HG03280 (cell line): Measurements from ENCODE around the gene SLC5A5.
"Not testable (repeated sequence)": the region's sequence is repeated elsewhere in the genome, so short reads cannot be mapped to it uniquely, and the experiment has no call there.

Source experiments
- ATAC-seq: cut with Tn5 transposase; IDR thresholded peaks from one replicate; pipeline ENCODE4 v1.9.1; 2021; ENCODE audit warnings: mild to moderate bottlenecking, moderate library complexity; ENCODE audit not compliant: unreplicated experiment

The SLC5A5 gene

DNA sequence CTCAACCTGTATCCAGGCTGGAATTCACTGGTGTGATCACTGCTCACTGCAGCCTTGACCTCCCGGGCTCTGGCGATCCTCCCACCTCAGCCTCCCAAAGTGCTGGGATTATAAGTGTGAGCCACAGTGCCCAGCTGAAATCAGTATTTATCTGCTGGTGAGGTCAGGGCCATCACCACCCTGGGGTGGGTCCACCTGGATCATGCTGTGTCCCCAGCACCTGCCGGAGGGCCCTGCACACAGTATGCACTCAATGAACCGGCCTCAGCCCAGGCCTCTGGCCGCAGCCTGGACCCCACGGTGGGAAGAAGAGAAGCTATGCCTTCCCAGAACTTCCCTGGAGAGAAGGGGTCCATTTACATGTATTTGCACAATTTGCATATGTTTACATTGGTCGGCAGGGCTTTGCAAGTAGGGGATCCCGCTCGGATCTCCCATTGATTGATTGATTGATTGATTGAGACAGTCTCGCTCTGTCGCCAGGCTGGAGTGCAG is 2.6 kb upstream of the SLC5A5 start:
- ATAC-seq, result no peak

DNA sequence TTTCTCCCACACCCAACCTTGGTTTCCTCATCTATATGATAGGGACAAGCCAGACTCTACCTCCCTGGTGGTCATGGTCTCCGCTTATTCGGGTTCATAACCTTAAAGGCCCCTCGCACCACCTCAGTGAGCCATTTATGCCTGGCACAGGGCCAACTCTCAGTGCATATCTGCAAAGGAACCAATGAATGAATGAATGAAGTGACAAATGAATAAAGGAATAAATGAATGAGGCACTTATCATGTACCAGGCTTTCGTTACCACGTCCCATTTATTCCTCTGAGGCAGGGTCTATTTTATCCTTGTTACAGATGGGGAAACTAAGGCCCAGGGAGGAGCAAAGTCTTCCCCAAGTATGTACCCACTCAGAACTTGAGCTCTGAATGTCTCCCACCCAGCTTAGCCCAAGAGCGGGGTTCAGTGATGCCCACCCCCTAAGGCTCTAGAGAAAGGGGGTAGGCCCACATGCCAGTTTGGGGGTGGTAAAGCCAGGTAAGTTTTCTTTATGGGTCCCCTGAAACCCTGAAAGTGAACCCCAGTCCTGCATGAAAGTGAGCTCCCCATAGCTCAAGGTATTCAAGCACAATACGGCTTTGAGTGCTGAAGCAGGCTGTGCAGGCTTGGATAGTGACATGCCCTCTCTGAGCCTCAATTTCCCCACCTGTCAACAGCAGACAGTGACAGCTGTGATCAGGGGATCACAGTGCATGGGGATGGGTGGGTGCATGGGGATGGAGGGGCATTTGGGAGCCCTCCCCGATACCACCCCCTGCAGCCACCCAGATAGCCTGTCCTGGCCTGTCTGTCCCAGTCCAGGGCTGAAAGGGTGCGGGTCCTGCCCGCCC is 490 bp upstream of the SLC5A5 start:
- ATAC-seq, result no peak

DNA sequence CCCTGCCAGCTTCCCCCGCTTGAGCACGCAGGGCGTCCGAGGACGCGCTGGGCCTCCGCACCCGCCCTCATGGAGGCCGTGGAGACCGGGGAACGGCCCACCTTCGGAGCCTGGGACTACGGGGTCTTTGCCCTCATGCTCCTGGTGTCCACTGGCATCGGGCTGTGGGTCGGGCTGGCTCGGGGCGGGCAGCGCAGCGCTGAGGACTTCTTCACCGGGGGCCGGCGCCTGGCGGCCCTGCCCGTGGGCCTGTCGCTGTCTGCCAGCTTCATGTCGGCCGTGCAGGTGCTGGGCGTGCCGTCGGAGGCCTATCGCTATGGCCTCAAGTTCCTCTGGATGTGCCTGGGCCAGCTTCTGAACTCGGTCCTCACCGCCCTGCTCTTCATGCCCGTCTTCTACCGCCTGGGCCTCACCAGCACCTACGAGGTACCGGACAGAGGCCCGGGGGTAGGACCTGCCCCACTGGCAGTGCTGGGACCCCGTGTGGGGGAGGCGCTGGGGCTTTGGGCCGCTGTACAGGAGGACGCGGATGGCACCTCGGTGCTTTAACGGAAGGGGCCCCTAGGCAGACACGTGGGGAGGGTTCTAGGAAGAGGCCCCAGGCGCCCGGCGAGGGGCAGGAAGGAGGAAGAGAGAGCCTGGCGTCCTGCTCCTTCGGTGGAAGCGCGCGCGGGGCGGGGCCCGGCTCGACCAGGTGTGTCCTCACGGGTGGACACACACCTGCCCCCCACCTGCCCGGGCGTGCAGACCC is 681 bp downstream of the SLC5A5 start:
- no peak for ATAC-seq

DNA sequence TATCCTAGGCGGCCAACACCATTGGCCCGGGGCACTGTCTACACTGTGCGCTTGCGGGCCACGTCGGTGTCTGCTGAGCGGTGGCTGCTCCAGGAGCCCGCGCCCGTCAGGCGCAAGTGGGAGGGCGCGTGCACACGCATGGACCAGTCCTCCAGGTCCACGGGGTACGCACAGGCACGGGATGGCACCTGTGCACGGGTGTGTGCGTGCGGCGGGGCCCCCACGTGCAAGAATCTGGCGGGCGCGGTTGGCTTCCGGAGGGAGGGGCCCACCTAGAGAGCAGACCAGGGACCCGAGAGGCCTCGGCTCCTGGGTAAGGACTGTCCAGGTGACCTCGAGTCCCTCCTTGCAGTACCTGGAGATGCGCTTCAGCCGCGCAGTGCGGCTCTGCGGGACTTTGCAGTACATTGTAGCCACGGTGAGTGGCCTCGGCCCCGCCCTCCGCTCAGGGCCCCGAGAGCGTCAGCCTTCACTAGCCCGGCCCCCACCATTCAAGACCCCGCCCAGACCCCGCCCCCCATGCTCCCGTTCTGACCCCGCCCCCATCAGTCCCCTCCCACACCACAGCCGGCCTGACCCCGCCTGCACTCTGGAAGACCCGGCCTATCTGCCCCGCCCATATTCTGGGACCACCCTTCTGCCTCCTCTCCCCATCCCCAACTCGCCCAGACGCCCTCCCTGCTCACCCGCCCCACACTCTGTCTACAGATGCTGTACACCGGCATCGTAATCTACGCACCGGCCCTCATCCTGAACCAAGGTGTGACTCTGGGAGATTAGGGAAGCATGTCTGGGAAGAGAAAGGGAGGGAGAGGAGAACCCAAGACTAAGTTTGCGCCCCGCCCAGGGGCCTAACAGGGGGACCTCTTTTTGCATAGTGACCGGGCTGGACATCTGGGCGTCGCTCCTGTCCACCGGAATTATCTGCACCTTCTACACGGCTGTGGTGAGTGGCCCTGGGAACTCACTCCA is 2.3 kb downstream of the SLC5A5 start:
- peak; percentile 41 for ATAC-seq

DNA sequence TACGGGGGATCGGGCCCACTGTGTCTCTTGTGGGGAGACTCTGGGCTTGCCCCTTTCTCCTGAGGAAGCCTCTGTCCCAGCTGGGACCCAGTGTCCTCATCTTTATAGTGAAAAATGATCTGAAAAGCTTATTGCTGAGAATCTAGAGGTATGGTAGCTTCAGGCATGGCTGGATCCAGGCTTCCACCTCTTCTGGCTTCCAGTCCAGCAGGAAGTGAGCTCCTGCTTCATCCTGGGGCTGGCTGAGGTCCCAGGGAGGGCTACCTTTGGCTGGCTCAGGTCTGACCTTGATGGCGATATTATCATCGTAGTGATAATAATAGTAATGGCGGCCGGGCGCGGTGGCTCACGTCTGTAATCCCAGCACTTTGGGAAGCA is 3.0 kb downstream of the SLC5A5 start:
- ATAC-seq, result no peak

DNA sequence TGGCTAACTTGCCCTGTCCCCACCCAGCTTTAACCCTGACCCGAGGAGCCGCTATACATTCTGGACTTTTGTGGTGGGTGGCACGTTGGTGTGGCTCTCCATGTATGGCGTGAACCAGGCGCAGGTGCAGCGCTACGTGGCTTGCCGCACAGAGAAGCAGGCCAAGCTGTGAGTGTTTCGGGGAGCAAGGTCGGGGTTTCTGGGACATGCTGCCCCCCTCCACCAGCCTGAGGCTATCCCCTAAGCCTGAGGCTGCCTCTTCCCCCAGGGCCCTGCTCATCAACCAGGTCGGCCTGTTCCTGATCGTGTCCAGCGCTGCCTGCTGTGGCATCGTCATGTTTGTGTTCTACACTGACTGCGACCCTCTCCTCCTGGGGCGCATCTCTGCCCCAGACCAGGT is 6.0 kb downstream of the SLC5A5 start:
- no peak for ATAC-seq

DNA sequence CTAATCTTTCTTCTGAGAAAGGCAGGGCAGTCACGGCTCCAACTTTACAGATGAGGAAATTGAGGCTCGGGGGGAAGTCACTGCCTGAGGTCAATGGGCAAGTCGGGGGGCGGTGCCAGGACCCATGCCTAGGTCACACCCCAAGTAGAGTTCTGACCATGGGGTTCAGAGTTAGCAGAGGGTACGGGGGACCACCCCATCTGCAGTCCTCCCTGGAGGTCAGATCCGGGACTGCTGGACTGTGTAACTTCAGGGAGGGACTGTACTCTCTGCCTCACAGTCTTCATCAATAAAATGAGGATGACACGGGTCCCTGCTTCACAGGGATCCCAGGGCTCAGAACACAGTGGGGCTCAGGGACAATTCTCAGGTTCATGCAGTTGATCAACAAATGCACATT is 7.7 kb downstream of the SLC5A5 start:
- ATAC-seq, result no peak

DNA sequence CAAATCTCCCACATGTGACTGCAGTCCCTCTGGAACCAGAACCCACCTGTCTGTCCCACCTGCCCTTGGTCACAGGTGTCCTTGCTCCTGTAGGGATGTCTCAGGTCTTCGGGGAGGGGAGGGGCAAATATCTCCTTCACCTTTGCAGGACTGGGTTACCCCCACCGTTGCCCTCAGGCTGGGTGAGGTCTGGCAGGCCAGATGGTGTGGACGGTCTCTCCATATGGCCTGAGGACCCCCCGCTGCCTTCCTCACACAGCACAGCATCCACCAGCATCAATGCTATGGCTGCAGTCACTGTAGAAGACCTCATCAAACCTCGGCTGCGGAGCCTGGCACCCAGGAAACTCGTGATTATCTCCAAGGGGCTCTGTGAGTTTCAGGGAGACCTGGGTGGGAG is 10.0 kb downstream of the SLC5A5 start:
- no peak for ATAC-seq

DNA sequence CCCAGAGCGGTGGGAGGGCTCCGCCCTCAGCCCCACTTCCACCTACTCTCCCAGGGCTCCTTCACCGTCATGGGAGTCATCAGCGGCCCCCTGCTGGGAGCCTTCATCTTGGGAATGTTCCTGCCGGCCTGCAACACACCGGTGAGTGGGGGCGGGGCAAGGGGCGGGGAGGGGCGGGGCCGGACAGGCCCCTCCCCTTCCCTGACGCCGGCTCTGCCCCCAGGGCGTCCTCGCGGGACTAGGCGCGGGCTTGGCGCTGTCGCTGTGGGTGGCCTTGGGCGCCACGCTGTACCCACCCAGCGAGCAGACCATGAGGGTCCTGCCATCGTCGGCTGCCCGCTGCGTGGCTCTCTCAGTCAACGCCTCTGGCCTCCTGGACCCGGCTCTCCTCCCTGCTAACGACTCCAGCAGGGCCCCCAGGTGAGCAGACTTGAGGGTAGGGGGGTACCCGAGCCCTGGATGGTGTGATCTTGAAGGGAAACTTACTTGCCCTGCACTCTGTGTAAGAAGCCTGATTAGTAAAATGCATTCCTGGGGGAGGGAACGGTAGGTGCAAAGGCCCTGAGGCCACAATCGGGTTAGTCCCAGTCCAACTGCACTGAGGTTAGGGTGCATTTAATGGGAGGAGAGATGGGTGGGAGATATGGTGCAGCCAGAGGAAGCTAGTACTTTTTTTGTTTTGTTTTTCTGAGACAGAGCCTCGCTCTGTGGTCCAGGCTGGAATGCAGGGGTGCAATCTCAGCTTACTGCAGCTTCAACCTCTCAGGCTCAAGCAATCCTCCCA is 12.1 kb downstream of the SLC5A5 start:
- no peak for ATAC-seq

DNA sequence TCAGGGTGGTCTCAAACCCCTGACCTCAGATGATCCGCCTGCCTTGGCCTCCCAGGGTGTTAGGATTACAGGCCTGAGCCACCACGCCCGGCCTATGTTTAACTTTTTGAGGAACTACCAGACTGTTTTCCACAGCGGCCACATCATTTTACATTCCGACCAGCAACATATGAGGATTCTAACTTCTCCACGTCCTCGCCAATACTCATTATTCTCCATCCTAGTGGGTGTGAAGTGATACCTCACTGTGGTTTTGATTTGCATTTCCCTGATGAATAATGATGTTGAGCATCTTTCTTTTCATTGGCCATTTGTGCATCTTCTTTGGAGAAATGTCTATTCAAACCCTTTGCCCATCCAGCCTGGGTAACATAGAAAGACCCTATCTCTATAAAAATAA is 14.8 kb downstream of the SLC5A5 start:
- ATAC-seq, result no peak

DNA sequence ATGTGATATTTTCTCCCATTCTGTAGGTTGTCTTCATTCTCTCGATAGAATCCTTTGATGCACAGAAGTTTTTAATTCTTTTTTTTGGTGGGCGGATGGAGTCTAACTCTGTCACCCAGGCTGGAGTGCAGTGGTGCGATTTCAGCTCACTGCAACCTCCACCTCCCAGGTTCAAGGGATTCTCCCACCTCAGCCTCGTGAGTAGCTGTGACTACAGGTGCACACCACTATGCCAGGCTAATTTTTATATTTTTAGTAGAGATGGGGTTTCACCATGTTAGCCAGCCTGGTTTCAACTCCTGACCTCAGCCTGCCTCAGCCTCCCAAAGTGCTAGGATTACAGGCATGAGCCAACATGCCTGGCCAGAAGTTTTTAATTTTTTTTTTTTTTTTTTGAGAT is 15.5 kb downstream of the SLC5A5 start:
- ATAC-seq, result not testable (repeated sequence)

DNA sequence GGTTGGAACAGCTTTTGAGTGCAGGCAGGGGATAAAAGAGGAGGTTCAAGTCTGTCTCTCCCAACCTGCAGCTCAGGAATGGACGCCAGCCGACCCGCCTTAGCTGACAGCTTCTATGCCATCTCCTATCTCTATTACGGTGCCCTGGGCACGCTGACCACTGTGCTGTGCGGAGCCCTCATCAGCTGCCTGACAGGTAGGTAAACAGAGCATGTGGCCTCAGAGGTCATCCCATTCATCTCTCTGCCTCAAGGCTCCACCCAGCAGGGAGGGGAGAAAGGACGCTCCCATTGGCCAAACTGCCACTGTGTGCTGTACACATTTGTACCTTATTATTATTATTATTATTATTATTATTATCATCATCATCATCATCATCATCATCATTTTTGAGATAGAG is 16.5 kb downstream of the SLC5A5 start:
- no peak for ATAC-seq

DNA sequence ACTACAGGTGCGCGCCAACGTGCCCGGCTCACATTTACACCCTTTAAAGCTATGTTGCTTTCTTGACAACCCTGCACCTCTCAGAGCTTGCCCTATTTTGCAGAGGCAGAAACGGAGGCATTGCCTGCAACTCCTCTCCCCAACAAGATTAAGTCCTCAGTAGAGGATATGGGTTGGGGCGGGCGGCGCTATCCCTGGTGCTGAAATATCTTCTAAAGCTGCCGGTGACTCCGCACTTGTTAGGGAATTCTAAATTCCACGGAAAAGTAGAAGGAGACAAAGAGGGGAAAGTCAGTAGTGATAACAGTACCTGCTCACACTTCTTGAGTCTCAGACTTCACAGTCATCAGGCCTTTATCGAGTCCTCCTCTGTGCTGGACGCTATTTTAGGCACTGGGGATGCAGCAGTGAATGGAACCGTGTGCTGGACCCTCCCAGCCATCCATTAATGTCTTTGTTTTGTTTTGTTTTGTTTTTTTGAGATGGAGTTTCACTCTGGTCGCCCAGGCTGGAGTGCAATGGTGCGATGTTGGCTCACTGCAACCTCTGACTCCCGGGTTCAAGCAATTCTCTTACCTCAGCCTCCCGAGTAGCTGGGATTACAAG is 18.0 kb downstream of the SLC5A5 start:
- no peak for ATAC-seq

DNA sequence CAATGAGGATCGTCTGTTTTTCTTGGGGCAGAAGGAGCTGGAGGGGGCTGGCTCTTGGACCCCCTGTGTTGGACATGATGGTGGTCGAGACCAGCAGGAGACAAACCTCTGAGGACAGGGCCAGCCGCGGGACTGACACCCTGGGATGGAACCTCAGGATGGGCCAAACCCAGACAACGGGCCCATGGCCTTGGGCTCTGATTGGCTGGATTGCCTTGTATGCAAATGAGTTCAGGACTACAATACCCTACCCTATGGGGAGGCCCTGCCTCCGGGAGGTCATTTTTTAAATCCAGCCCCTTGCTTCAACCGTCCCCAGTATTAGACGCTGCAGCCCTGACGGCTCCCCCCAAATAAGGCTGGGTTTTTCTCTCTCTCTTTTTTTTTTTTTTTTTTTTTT is 22.0 kb downstream of the SLC5A5 start:
- ATAC-seq, result no peak

DNA sequence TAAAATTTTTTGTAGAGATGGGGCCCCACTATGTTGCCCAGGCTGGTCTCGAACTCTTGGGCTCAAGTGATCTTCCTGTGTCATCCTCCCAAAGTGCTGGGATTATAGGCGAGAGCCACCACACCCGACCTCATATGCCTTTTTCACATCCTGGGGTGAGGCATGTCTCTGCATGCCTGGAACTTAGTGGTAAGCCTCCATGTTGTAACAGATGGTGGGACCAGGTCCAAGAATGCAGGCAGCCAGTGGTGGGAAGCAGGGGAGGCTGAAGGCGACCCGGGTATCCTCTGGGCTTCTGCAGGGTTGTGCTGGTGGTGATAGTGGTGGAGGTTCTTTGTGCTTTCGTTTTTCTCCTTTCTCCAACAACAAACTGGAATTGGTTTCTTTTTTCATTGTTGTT is 31.0 kb downstream of the SLC5A5 start:
- ATAC-seq, result no peak

DNA sequence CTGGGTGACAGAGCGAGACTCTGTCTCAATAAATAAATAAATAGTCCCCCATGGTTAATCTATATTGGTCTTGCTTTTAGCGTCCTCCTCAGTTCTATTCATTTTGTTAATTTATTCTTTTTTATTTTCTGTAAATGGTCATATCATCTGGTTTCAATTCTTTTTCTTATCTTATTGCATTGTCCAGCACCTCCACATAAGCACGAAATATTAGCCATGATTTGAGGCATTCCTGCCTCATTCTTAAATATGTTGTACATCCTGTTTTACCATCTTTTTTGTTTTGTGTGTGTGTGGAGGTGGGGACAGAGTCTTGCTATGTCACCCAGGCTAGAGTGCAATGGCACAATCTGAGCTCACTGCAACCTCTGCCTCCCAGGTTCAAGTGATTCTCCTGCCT is 36.5 kb downstream of the SLC5A5 start:
- no peak for ATAC-seq

DNA sequence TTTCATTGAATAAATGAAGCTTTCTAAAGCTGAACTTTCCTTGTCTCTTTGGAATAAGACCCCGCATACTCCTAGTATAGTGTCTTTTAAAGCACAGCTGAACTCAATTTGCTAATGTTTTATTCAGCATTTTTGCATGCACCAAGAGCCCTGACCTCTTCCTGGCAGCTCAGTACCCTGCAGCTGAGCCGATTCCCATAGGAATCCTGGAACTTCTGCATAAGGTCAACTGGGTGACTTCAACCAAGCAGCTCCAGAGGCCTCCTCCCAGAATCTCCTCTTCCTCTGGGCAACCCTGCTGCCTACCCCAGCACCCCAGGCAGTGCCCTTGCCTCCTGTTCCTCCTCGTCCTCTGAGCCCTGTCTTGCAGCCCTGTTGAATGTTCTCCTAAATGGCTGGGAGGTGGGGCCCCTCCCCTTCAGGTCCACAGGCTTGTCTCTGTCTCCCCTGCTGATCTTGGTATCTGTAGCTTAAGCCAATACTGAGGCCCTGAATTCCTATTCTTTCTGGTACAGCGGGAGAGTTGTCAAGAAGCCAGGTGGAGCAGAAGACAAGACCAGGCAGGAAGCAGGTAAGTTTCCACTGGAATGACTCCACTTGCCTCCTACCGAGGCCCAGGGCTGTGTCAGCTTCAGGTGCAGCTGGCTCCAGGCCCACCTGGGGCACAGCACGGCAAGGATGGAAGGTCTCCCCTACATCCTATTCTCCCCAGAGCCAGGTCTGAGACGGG is 37.4 kb downstream of the SLC5A5 start:
- no peak for ATAC-seq

DNA sequence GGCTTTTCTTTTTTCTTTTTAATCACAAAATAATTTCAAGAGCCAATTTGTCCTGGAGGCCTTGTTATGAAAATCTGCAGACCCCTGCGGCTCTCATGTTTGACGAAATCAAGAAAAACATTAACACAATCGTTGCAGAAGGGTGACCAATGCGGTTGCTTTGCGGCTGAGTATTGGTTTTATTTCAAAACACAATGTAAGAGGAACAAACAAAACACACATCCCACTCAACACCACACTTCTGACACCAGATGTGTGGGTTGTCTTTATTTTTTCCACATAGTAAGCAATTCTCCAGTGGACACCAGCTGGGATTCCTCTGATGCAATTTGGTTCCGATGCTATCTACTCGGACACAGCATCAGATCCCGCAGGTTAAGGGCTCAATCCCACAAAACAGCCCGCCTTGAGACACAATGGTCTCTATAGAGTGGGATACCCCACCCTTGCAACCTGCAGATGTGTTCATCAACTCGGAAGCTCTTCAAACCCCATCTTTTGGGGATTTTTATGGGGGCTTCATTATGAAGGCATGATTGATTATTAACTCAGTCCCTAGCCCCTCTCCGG is 39.1 kb downstream of the SLC5A5 start:
- ATAC-seq, result no peak
